GM19351 (cell line): ENCODE results near the gene C4B.
"Not testable (repeated sequence)": the region's sequence is repeated elsewhere in the genome, so short reads cannot be mapped to it uniquely, and the experiment has no call there.

Source experiments
- ATAC-seq: cut with Tn5 transposase; IDR thresholded peaks from one replicate; pipeline ENCODE4 v1.9.1; 2021; ENCODE audit warnings: mild to moderate bottlenecking, moderate library complexity; ENCODE audit not compliant: unreplicated experiment

C4B gene

GRCh38 chr6:32050562-32050961 is 36.0 kb downstream of the C4B start:
- no peak for ATAC-seq

- not testable (repeated sequence) for ATAC-seq
These were observed 38.0 kb downstream of the C4B start for GRCh38 chr6:32052626-32053025.

GRCh38 chr6:32053314-32053713 is 38.7 kb downstream of the C4B start:
- not testable (repeated sequence) for ATAC-seq

GRCh38 chr6:32055756-32056155 is 41.2 kb downstream of the C4B start:
- ATAC-seq = not testable (repeated sequence)

- no peak for ATAC-seq
These were observed 41.7 kb downstream of the C4B start for GRCh38 chr6:32056254-32056653.

GRCh38 chr6:32057966-32058365 is 43.4 kb downstream of the C4B start:
- ATAC-seq = no peak

GRCh38 chr6:32058511-32058963 is 43.9 kb downstream of the C4B start:
- ATAC-seq = no peak

GRCh38 chr6:32060966-32061655 is 46.5 kb downstream of the C4B start:
- ATAC-seq = no peak

GRCh38 chr6:32064706-32065105 is 50.1 kb downstream of the C4B start:
- ATAC-seq = no peak

- not testable (repeated sequence) for ATAC-seq
These were observed 52.9 kb downstream of the C4B start for GRCh38 chr6:32067521-32067920.

- not testable (repeated sequence) for ATAC-seq
These were observed 53.7 kb downstream of the C4B start for GRCh38 chr6:32068315-32068714.

- ATAC-seq = no peak
These were observed 54.3 kb downstream of the C4B start for GRCh38 chr6:32068867-32069266.

- ATAC-seq = no peak
These were observed 54.9 kb downstream of the C4B start for GRCh38 chr6:32069460-32069859.

GRCh38 chr6:32069878-32070515 is 55.4 kb downstream of the C4B start:
- no peak for ATAC-seq

GRCh38 chr6:32070814-32071543 is 56.4 kb downstream of the C4B start:
- ATAC-seq = no peak

- no peak for ATAC-seq
These were observed 58.5 kb downstream of the C4B start for GRCh38 chr6:32073101-32073500.

- no peak for ATAC-seq
These were observed 59.0 kb downstream of the C4B start for GRCh38 chr6:32073613-32074012.

GRCh38 chr6:32074996-32075532 is 60.5 kb downstream of the C4B start:
- ATAC-seq = no peak

- no peak for ATAC-seq
These were observed 61.2 kb downstream of the C4B start for GRCh38 chr6:32075781-32076180.

GRCh38 chr6:32076321-32076809 is 61.8 kb downstream of the C4B start:
- ATAC-seq = no peak

- ATAC-seq = no peak
These were observed 65.1 kb downstream of the C4B start for GRCh38 chr6:32079566-32080290.
